NCI-H774 (cell line): ENCODE results near the gene RALGAPA2.

ENCODE experiments used
- DNase-seq: peaks from one replicate; lab custom pipeline; 2025; lab: John Stamatoyannopoulos, UW

RALGAPA2 gene

GRCh38 chr20:20720158-20720557 is 7.7 kb upstream of the RALGAPA2 start:
- DNase-seq, result no peak

- DNase-seq, result no peak
These were observed 7.0 kb upstream of the RALGAPA2 start for GRCh38 chr20:20719411-20719810.

GRCh38 chr20:20713244-20713765 is 861 bp upstream of the RALGAPA2 start:
- no peak for DNase-seq

GRCh38 chr20:20712004-20712473 is 405 bp downstream of the RALGAPA2 start:
- no peak for DNase-seq

- DNase-seq, result no peak
These were observed 1.0 kb downstream of the RALGAPA2 start for GRCh38 chr20:20711413-20711812.

GRCh38 chr20:20710443-20711315 is 1.8 kb downstream of the RALGAPA2 start:
- no peak for DNase-seq

- no peak for DNase-seq
These were observed 2.6 kb downstream of the RALGAPA2 start for GRCh38 chr20:20709887-20710286.

GRCh38 chr20:20706285-20706684 is 6.2 kb downstream of the RALGAPA2 start:
- DNase-seq, result peak; percentile 1

GRCh38 chr20:20702330-20703245 is 9.9 kb downstream of the RALGAPA2 start:
- no peak for DNase-seq

- no peak for DNase-seq
These were observed 12.5 kb downstream of the RALGAPA2 start for GRCh38 chr20:20699917-20700316.

GRCh38 chr20:20699144-20699543 is 13.3 kb downstream of the RALGAPA2 start:
- peak; percentile 20 for DNase-seq

- no peak for DNase-seq
These were observed 15.1 kb downstream of the RALGAPA2 start for GRCh38 chr20:20697325-20697845.

- DNase-seq, result no peak
These were observed 17.1 kb downstream of the RALGAPA2 start for GRCh38 chr20:20695250-20695816.

- no peak for DNase-seq
These were observed 17.9 kb downstream of the RALGAPA2 start for GRCh38 chr20:20694591-20694990.

- no peak for DNase-seq
These were observed 19.9 kb downstream of the RALGAPA2 start for GRCh38 chr20:20692587-20692986.

- DNase-seq, result no peak
These were observed 20.8 kb downstream of the RALGAPA2 start for GRCh38 chr20:20691477-20692235.

- no peak for DNase-seq
These were observed 21.6 kb downstream of the RALGAPA2 start for GRCh38 chr20:20690676-20691476.

- DNase-seq, result no peak
These were observed 25.1 kb downstream of the RALGAPA2 start for GRCh38 chr20:20687319-20687718.

- no peak for DNase-seq
These were observed 26.8 kb downstream of the RALGAPA2 start for GRCh38 chr20:20685635-20686034.
